B cell (primary cell): ENCODE data around the gene TOM1L1. TPM values are rescaled to one million over a fixed set of nuclear protein-coding genes. Genes with fewer than 3 reads are reported as not detected.

Experiments
- ATAC-seq: fragments of 200-7000 bp; cut with Tn5 transposase; one replicate; pipeline ENCODE4 v1.10.0; 2021; ENCODE audit warnings: low read depth, mild to moderate bottlenecking, moderate number of reproducible peaks, moderate library complexity
- CTCF ChIA-PET: fragments of 350-600 bp; sonication (Branson Sonifier 250); formaldehyde crosslinking; loops from one replicate; lab custom pipeline; 2021; ENCODE audit warnings: antibody characterized with exemption, inconsistent platforms; lab: Charles Lee
- POLR2A ChIA-PET: fragments of 350-600 bp; sonication (Branson Sonifier 250); formaldehyde crosslinking; loops from one replicate; lab custom pipeline; 2021; ENCODE audit warnings: antibody characterized with exemption; lab: Charles Lee
- DNase-seq: peaks from one replicate; pipeline ENCODE4 v3.0.0; 2013
- H2AFZ ChIP-seq: 2 replicates; pipeline ENCODE4 v1.6.1; 2012; ENCODE audit warnings: mild to moderate bottlenecking, low read depth, low read length; ENCODE audit not compliant: insufficient read depth, poor library complexity, severe bottlenecking
- H3K27ac ChIP-seq, 2 donors: 1 replicate in 1 of 2; 2 replicates in 1 of 2; pipeline ENCODE4 v1.5.1; 2012 to 2013; ENCODE audit warnings: low read length in 2 of 2, mild to moderate bottlenecking in 2 of 2, moderate library complexity in 1 of 2
- H3K27me3 ChIP-seq, 4 experiments: fragments of 200-600 bp in 1 of 4; sonication (generic) in 1 of 4; replicated peaks in 1 of 4; 1 replicate in 2 of 4; 2 replicates in 2 of 4; pipeline versions ENCODE4 v1.6.1 to v1.7.0; 2013 to 2016; ENCODE audit warnings: low read length in 3 of 4, mild to moderate bottlenecking in 2 of 4, mixed read lengths in 1 of 4, moderate library complexity in 1 of 4; ENCODE audit not compliant: insufficient read depth in 4 of 4, control insufficient read depth in 3 of 4; ENCODE audit errors: control extremely low read depth in 1 of 4
- H3K36me3 ChIP-seq, 2 experiments: replicated peaks in 1 of 2; 1 replicate in 1 of 2; 2 replicates in 1 of 2; pipeline versions ENCODE4 v1.6.1 to v1.7.1; 2013; ENCODE audit warnings: low read length in 1 of 2; ENCODE audit not compliant: insufficient read depth in 2 of 2, control insufficient read depth in 1 of 2; ENCODE audit errors: control extremely low read depth in 1 of 2, extremely low read depth in 1 of 2
- H3K4me1 ChIP-seq, 2 donors: fragments of 200-600 bp in 1 of 2; sonication (generic) in 1 of 2; 1 replicate in 1 of 2; 2 replicates in 1 of 2; pipeline versions ENCODE4 v1.5.1 to v1.6.1; 2013 to 2017; ENCODE audit warnings: low read length in 2 of 2; ENCODE audit not compliant: control insufficient read depth in 2 of 2, insufficient read depth in 2 of 2
- H3K4me2 ChIP-seq: replicated peaks from 2 replicates; pipeline ENCODE3; 2012; ENCODE audit warnings: mild to moderate bottlenecking, low read depth, low read length; ENCODE audit not compliant: poor library complexity, severe bottlenecking
- H3K4me3 ChIP-seq, 5 experiments: fragments of 200-600 bp in 1 of 5; sonication (generic) in 1 of 5; 1 replicate in 3 of 5; 2 replicates in 2 of 5; pipeline versions ENCODE4 v1.5.1 to v1.7.0; 2011 to 2016; ENCODE audit warnings: low read length in 4 of 5, mild to moderate bottlenecking in 4 of 5, low read depth in 2 of 5, control low read depth in 1 of 5, moderate library complexity in 1 of 5; ENCODE audit not compliant: insufficient read depth in 1 of 5; ENCODE audit errors: control extremely low read depth in 1 of 5, extremely low read depth in 1 of 5
- H3K79me2 ChIP-seq: fragments of 200-600 bp; sonication (generic); one replicate; pipeline ENCODE4 v1.6.0; 2016; ENCODE audit warnings: low read length; ENCODE audit not compliant: control insufficient read depth, insufficient read depth
- H3K9ac ChIP-seq: fragments of 200-600 bp; sonication (generic); 2 replicates; pipeline ENCODE4 v1.6.1; 2017; ENCODE audit warnings: mild to moderate bottlenecking, low read length, moderate library complexity
- H3K9me3 ChIP-seq, 3 donors: one replicate each; pipeline versions ENCODE4 v1.6.1 to v1.7.1; 2013; ENCODE audit warnings: low read length in 2 of 3; ENCODE audit not compliant: control insufficient read depth in 2 of 3, insufficient read depth in 1 of 3; ENCODE audit errors: control extremely low read depth in 1 of 3
- H4K20me1 ChIP-seq: 2 replicates; pipeline ENCODE4 v1.6.0; 2012; ENCODE audit warnings: mild to moderate bottlenecking, low read length; ENCODE audit not compliant: insufficient read depth, control insufficient read depth, poor library complexity, severe bottlenecking
- H3K27ac Mint-ChIP-seq: one replicate; pipeline ENCODE4 v1.8.0; 2021; ENCODE audit warnings: mixed read lengths
- H3K27me3 Mint-ChIP-seq: one replicate; pipeline ENCODE4 v1.8.0; 2021; ENCODE audit warnings: mixed read lengths
- H3K4me1 Mint-ChIP-seq: one replicate; pipeline ENCODE4 v1.8.0; 2021; ENCODE audit warnings: mixed read lengths
- H3K4me3 Mint-ChIP-seq: one replicate; pipeline ENCODE4 v1.8.0; 2021; ENCODE audit warnings: mixed read lengths
- H3K9me3 Mint-ChIP-seq: one replicate; pipeline ENCODE4 v1.8.0; 2022; ENCODE audit warnings: mixed read lengths; ENCODE audit not compliant: insufficient read depth
- EZH2 ChIP-seq: IDR thresholded peaks from 2 replicates; pipeline ENCODE4 v1.6.1; 2012; ENCODE audit warnings: borderline replicate concordance, low read depth, mild to moderate bottlenecking, moderate library complexity, low read length; ENCODE audit not compliant: insufficient read depth, poor library complexity, severe bottlenecking
- WGBS: methylation state at CpG from one replicate; pipeline ENCODE4 v1.1.5; 2013; ENCODE audit warnings: missing lambda C conversion rate; ENCODE audit not compliant: insufficient coverage; 5-methylcytosine and 5-hydroxymethylcytosine counted together
- intact Hi-C: fragments of 100-400 bp; cut with micrococcal nuclease; formaldehyde crosslinking; loops from one replicate; pipeline ENCODE4 v1.10.0; 2022
- polyA plus RNA-seq: library from polyadenylated mRNA; depleted of rRNA; stranded (reverse); fragments of >200 nt; gene quantifications from 2 replicates; pipeline ENCODE4 v1.2.3, GENCODE V29; 2012
- total RNA-seq, 2 donors: library from RNA; stranded (reverse); fragments of 120-200 nt in 1 of 2; gene quantifications; 1 replicate in 1 of 2; 2 replicates in 1 of 2; pipeline versions ENCODE4 v1.2.3 to v1.2.4, GENCODE V29; 2013 to 2022
- TF ChIP-seq, protein P1 (sequence below): fragments of 200-600 bp; IDR thresholded peaks from one replicate; pipeline ENCODE4 v1.8.0; 2022; ENCODE audit warnings: antibody characterized with exemption, mild to moderate bottlenecking

Gene TOM1L1
- total and polyA plus RNA-seq, 2 donors (not counting 1 experiment from before 2014, with no cell fraction given): not detected

- DNase-seq: no peak
- no peak overlapping the region for H3K27ac Mint-ChIP-seq
- Histone ChIP-seq H3K36me3 (no peaks in the 10 kb centered on the region), H3K9ac (no peak overlapping the region), H3K79me2 (no peaks in the 10 kb centered on the region), H3K4me2 (no peak overlapping the region), H3K9me3 (no peaks in the 10 kb centered on the region), H3K4me1 (peaks cover 0 to 7% of the 10 kb centered on the region in 2 donors), H3K4me3 (no peak overlapping the region), H3K27ac (no peak overlapping the region), H3K27me3 (peaks cover 0 to 16% (median 4%) of the 10 kb centered on the region in 4 experiments), H4K20me1 (no peaks in the 10 kb centered on the region), H2AFZ (no peak overlapping the region)
- no peak overlapping the region for H3K4me3 Mint-ChIP-seq
- CTCF ChIA-PET: interaction anchor here (0.9 kb wide), 1 partner anchor 9 kb away, joined by 3 read pairs; no protein-coding TSS in a partner anchor
- 91% methylated on average over 7 of the region's 9 CpGs for WGBS
- peaks cover 8% of the 10 kb centered on the region for H3K4me1 Mint-ChIP-seq
- POLR2A ChIA-PET: no interaction called here
- intact Hi-C loops: no loop called here
- no peak for ATAC-seq
- no peaks in the 10 kb centered on the region for H3K9me3 Mint-ChIP-seq
- TF ChIP-seq, protein P1, sequence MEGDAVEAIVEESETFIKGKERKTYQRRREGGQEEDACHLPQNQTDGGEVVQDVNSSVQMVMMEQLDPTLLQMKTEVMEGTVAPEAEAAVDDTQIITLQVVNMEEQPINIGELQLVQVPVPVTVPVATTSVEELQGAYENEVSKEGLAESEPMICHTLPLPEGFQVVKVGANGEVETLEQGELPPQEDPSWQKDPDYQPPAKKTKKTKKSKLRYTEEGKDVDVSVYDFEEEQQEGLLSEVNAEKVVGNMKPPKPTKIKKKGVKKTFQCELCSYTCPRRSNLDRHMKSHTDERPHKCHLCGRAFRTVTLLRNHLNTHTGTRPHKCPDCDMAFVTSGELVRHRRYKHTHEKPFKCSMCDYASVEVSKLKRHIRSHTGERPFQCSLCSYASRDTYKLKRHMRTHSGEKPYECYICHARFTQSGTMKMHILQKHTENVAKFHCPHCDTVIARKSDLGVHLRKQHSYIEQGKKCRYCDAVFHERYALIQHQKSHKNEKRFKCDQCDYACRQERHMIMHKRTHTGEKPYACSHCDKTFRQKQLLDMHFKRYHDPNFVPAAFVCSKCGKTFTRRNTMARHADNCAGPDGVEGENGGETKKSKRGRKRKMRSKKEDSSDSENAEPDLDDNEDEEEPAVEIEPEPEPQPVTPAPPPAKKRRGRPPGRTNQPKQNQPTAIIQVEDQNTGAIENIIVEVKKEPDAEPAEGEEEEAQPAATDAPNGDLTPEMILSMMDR: no peak
- no peak for TF ChIP-seq EZH2
- peaks cover 33% of the 10 kb centered on the region for H3K27me3 Mint-ChIP-seq
These were observed 1.4 kb downstream of the TOM1L1 start for GRCh38 chr17:54902017-54902416.

- no peaks in the 10 kb centered on the region for H3K79me2 ChIP-seq
- intact Hi-C loops: no loop called here
These were observed 2.0 kb downstream of the TOM1L1 start for GRCh38 chr17:54902611-54903010.

More at GRCh38 chr17:54902611-54903010, 2.0 kb downstream of the TOM1L1 start:
- H3K27me3 Mint-ChIP-seq: peaks cover 32% of the 10 kb centered on the region
- Histone ChIP-seq H3K27ac (no peak overlapping the region), H3K4me2 (no peak overlapping the region), H3K4me1 (peaks cover 0 to 7% of the 10 kb centered on the region in 2 donors), H3K9me3 (no peaks in the 10 kb centered on the region), H2AFZ (no peak overlapping the region), H3K4me3 (no peak overlapping the region), H3K9ac (no peak overlapping the region), H3K27me3 (peaks cover 0 to 16% (median 4%) of the 10 kb centered on the region in 4 experiments), H4K20me1 (no peaks in the 10 kb centered on the region), H3K36me3 (no peaks in the 10 kb centered on the region)
- DNase-seq (no peak), ATAC-seq (no peak)
- peaks cover 8% of the 10 kb centered on the region for H3K4me1 Mint-ChIP-seq
- no peaks in the 10 kb centered on the region for H3K9me3 Mint-ChIP-seq
- WGBS: 96% methylated on average over 3 of the region's 5 CpGs
- TF ChIP-seq, protein P1: no peak
- TF ChIP-seq EZH2: no peak
- POLR2A ChIA-PET: no interaction called here
- CTCF ChIA-PET: no interaction called here
- H3K27ac Mint-ChIP-seq: no peak overlapping the region
- H3K4me3 Mint-ChIP-seq: no peak overlapping the region
